Aorta (tissue), 5 donors: ENCODE results near the gene DUOXA1. TPM values are rescaled to one million over a fixed set of nuclear protein-coding genes. Genes with fewer than 3 reads are reported as not detected.
"Not testable (repeated sequence)": the region's sequence is repeated elsewhere in the genome, so short reads cannot be mapped to it uniquely, and the experiment has no call there.

Experiments
- ATAC-seq: fragments of 200-7000 bp; cut with Tn5 transposase; one replicate; pipeline ENCODE4 v1.9.1; 2022; ENCODE audit warnings: moderate library complexity; ENCODE audit not compliant: low FRiP score
- DNase-seq, 2 donors: peaks; one replicate each; pipeline ENCODE4 v3.0.0-alpha.2; 2020
- H3K27ac ChIP-seq, 2 donors: one replicate each; pipeline ENCODE4 v1.5.1; 2013; ENCODE audit warnings: low read length in 2 of 2, mild to moderate bottlenecking in 2 of 2, moderate library complexity in 2 of 2, control low read depth in 1 of 2, inconsistent platforms in 1 of 2, low read depth in 1 of 2
- H3K27me3 ChIP-seq, 2 donors: one replicate each; pipeline ENCODE4 v1.6.1; 2013; ENCODE audit warnings: control low read depth in 1 of 2, low read length in 1 of 2, mild to moderate bottlenecking in 1 of 2, moderate library complexity in 1 of 2; ENCODE audit not compliant: insufficient read depth in 2 of 2, control insufficient read depth in 1 of 2
- H3K36me3 ChIP-seq, 2 donors: one replicate each; pipeline ENCODE4 v1.6.1; 2013; ENCODE audit warnings: control low read depth in 1 of 2, low read length in 1 of 2, mild to moderate bottlenecking in 1 of 2; ENCODE audit not compliant: insufficient read depth in 2 of 2, control insufficient read depth in 1 of 2
- H3K4me1 ChIP-seq, 2 donors: one replicate each; pipeline ENCODE4 v1.6.1; 2013; ENCODE audit warnings: low read length in 2 of 2, control low read depth in 1 of 2, mild to moderate bottlenecking in 1 of 2, moderate library complexity in 1 of 2; ENCODE audit not compliant: insufficient read depth in 2 of 2, control insufficient read depth in 1 of 2
- H3K4me3 ChIP-seq, 2 donors: one replicate each; pipeline ENCODE4 v1.5.1; 2013; ENCODE audit warnings: low read length in 2 of 2, control low read depth in 1 of 2, mild to moderate bottlenecking in 1 of 2
- H3K9me3 ChIP-seq: one replicate; pipeline ENCODE4 v1.6.1; 2013; ENCODE audit warnings: mild to moderate bottlenecking, low read length; ENCODE audit not compliant: control insufficient read depth
- WGBS, 2 donors: extraction: QIAGEN DNeasy Blood & Tissue Kit; methylation state at CpG; one replicate each; pipeline ENCODE4 v1.1.7; 2013; 5-methylcytosine and 5-hydroxymethylcytosine counted together
- intact Hi-C, 2 donors: fragments of 100-400 bp; cut with DNase I; formaldehyde crosslinking; loops; one replicate each; pipeline versions ENCODE4 v1.14.2 to v1.15.0; 2022
- polyA plus RNA-seq, 2 donors: library from polyadenylated mRNA; stranded (reverse); fragments of 200-250 nt; gene quantifications; one replicate each; pipeline ENCODE4 v1.2.3, GENCODE V29; 2013
- total RNA-seq, 2 donors: library from RNA; stranded (reverse); fragmentation: NEBNext Ultra II Directional; extraction: Animal tissue kit (Norgen Biotek cat#: 25700); gene quantifications; one replicate each; pipeline ENCODE4 v1.2.1, GENCODE V29; 2021
- donor health status: healthy with polysubstance abuse.
- donor health status: Bipolar disorder and iron deficiency.
- donor health status: DM: no; HTN: no; CAD: no.
- donor health status: DM: no; HTN: no; CAD: no.
- donor health status: DM: yes; HTN: yes; CAD: no.

Gene DUOXA1
- total and polyA plus RNA-seq, 4 donors: 0.23 to 4.9 (median 0.41) TPM

DNA sequence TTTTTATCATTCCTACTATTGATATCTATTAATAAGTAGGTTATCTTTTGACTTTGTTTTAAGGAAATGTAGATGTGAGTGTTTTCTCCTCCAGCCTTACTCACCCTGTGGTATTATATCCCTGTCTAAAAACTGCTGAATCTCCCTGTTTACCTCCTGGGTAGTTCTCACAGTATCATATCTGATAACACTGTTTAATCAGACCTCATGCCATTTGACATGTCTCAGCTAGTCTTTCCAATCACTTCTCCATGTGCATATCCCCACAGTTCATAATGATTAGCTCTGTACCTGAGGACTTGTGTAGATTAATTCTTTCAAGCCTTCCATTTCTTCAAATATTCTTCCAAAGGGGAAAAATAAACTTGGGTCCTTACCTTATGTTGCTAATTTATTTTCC is 46.5 kb downstream of the DUOXA1 start:
- no peaks in the 10 kb centered on the region for H3K27me3 ChIP-seq
- no peaks in the 10 kb centered on the region for H3K9me3 ChIP-seq
- ATAC-seq (no peak), DNase-seq (no peak)
- no peaks in the 10 kb centered on the region for H3K4me1 ChIP-seq
- no peak overlapping the region for H3K4me3 ChIP-seq
- H3K36me3 ChIP-seq: no peaks in the 10 kb centered on the region
- intact Hi-C loops: no loop called here
- H3K27ac ChIP-seq: no peak overlapping the region

DNA sequence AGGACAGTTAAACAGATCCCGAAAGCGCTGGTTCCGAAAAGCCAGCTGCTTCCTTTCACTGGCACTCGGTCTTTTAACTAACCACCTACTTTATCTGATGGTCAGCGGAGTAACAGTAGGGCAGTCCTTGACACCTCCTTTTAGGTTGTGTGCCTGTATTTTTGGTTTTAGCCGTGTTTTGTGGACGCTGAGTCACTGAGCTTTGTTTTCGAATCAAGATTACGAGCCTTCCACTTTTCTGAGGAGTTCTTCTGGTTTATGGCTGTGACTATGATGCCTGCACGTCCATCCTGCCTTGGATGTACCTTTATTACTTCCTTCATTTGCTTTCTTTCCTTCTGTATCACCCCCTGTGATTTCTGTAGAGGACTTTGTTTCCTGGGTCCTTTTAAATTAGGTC is 47.3 kb downstream of the DUOXA1 start:
- H3K36me3 ChIP-seq, H3K4me1 ChIP-seq, ATAC-seq, H3K27me3 ChIP-seq, H3K27ac ChIP-seq, H3K9me3 ChIP-seq, H3K4me3 ChIP-seq, intact Hi-C loops, DNase-seq: not testable (repeated sequence)
- 81 to 84% methylated on average over 9 to 10 of the region's 10 CpGs for WGBS, 2 donors

DNA sequence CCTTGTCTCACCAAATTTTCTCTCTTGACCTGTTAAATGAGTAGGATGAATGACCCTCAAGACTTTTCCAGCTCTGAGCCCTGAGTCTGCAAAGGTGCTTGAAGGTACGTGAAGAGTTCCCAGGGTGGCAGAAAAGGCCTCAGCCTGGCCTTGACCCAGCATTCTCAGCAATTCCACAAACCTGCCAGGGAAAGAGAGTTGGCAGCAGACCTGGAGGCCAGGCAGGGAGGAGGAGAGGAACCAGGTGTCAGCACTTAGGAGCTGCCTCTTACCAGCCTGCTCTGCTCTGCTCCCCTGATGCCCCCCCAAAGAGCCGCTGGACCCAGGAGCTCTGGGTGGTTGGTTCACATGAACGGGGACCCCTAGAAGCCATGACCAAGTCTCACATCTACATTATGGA is 49.1 kb downstream of the DUOXA1 start:
- 91 to 92% methylated on average over 2 of the region's 3 CpGs for WGBS, 2 donors
- H3K36me3 ChIP-seq, H3K4me3 ChIP-seq, DNase-seq, H3K4me1 ChIP-seq, H3K27me3 ChIP-seq, intact Hi-C loops, H3K27ac ChIP-seq, ATAC-seq, H3K9me3 ChIP-seq: not testable (repeated sequence)

DNA sequence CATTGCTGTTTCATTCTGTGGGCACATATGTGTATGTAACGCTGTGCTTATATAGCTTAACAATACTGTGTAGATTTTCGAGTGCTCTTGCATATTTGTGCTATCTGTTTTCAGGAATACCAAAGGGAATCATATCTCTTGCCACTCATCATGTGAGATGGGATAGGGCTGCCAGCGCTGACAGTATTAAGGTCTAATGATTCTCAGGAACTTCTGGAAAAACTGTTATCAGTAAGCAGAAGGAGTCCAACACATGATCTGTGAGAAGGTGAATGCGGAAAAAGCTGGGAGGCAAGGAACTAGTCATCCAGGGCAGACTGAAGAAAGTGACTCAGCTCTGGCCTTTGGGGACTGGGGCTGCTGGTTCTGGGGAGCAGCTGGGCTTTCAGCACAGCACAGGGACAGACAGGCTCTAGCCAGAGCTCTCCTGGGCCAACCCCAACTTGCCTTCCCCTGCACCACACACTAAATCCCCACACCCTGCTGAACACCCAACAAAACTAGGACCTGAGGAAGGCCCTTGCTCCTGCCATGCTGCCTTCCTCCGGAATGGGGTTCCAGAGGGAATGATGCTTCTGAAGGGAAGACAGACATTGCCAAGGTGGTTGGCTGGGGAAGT is 49.9 kb downstream of the DUOXA1 start:
- H3K27me3 ChIP-seq, ATAC-seq, H3K4me3 ChIP-seq, DNase-seq, intact Hi-C loops, H3K36me3 ChIP-seq, H3K4me1 ChIP-seq, H3K9me3 ChIP-seq, H3K27ac ChIP-seq: not testable (repeated sequence)
- WGBS, 2 donors: 73 to 80% methylated on average over 5 of the region's 5 CpGs

DNA sequence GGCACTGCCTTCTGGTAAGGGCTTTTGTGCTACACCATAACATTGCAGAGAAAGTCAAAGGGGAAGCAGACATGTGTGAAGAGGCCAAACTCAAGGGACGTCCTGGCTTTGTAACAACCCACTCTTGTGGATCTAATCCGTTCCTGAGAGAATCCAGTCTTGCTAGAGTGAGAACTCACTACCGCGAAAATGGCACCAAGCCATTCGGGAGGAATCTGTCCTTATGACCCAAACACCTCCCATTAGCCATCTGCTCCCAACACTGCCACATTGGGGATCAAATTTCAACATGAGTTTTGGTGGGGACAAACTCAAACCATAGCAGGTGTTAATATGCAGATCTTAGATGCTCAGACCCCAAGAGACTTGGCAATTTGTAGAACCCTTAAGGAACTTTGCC is 50.5 kb downstream of the DUOXA1 start:
- H3K9me3 ChIP-seq, H3K4me1 ChIP-seq, intact Hi-C loops, H3K27ac ChIP-seq, ATAC-seq, H3K27me3 ChIP-seq, H3K4me3 ChIP-seq, DNase-seq, H3K36me3 ChIP-seq: not testable (repeated sequence)
- 68 to 73% methylated on average over 5 of the region's 5 CpGs for WGBS, 2 donors

DNA sequence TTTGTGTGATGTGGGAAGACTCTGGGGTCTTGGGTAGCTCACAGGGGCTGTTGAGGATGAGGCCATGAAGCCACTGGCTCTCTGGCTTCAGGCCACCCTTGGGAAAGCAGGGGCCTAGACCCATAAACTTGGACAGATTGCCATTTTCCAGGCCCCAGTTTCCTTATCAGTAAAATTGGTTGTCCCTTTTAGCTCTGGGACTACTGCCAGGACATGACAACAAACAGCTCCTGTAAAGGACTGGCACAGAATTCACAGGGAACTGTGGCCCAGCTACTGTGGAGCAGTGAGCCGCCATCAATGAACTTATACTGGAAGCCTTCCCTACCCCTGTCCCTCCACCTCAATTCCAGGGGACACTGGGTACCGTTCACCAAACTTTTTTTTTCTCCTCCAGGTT is 52.3 kb downstream of the DUOXA1 start:
- H3K4me1 ChIP-seq, H3K36me3 ChIP-seq, H3K27me3 ChIP-seq, intact Hi-C loops, ATAC-seq, H3K4me3 ChIP-seq, H3K27ac ChIP-seq, DNase-seq, H3K9me3 ChIP-seq: not testable (repeated sequence)
- WGBS, 2 donors: 35 to 44% methylated on average over 2 of the region's 2 CpGs

DNA sequence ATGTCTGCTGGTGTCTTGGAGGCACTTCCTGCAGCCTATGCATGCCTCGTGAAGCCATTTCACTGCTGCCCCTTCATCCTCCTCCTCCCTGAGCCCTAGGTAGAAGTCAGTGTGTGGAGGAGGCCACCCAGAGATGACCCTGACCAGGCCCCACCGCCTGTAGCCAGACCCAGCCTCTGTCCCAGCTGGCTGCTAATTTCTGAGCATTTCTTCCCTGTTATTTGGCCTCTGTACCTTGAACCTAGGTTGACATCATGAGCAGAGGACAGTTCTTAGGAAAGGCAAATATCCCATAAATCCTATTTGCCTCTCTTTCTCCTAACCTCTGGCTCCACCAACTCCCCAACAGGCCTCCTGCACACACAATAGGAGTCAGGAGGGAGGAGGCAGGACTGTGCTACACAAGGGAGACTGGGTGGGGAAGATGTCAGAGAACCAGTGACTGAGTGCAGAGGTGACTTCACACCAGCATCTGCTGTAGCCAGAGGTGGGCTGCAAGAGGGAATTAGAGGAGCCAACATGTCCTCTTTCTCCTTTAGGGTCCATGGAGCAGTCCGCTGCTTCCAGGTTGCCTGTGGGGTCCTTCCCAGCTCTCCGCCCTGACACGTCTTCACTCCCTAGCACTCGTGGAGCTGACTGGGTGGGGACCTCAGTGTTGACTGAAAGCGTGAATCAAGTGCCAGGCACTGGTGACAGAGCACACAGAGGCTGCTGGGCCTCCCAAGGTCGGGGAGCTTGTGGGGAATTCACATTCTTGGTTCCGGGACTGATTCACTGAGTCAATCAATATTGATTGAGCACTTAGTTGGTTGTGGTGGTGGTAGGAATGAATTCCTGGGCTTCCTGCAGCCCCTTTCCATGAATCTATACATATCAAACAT is 54.0 kb downstream of the DUOXA1 start:
- H3K27me3 ChIP-seq, intact Hi-C loops, H3K4me3 ChIP-seq, H3K9me3 ChIP-seq, H3K36me3 ChIP-seq, DNase-seq, ATAC-seq, H3K27ac ChIP-seq, H3K4me1 ChIP-seq: not testable (repeated sequence)
- WGBS, 2 donors: 93 to 100% methylated on average over 1 of the region's 9 CpGs

DNA sequence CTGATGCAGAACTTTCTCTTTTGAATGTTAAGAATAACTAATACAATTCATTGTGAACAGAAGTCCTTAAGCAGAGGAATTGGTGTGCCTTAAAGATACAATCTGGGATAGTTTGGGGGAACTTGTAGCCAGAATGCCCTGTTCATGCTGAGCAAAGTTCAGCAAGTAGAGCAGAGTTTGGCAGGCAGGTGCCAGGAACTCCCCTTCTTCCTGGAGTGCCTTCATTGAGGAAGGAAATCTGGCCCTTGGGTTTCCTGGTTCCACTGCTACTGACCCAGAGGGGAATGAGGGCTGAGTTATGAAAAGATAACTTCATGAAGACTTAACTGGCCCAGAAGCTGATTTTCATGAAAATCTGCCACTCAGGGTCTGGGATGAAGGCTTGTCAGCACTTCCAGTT is 56.1 kb downstream of the DUOXA1 start:
- H3K27me3 ChIP-seq, H3K4me1 ChIP-seq, H3K27ac ChIP-seq, DNase-seq, H3K36me3 ChIP-seq, H3K9me3 ChIP-seq, H3K4me3 ChIP-seq, ATAC-seq, intact Hi-C loops: not testable (repeated sequence)

DNA sequence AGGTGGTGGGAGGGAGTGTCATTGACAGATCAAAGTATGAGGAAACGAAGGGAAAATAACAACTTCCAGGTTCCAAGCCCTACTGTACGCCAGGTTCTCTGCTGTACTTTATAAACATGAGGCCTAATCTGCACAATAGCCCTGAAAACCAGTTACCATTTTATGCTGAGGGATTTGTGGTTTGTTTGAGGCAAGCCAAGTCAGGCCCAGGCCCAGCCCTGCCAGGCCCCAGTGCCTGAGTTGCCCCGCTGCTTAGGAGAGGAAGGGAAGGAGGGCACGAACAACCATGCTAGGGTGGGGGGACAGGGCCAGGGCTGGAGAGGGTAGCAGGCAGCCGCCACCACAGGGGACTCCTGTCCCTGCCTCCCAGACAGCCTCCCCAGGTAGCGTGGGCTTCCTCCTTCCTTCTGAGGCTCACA is 59.7 kb downstream of the DUOXA1 start:
- H3K27me3 ChIP-seq, intact Hi-C loops, DNase-seq, H3K9me3 ChIP-seq, H3K36me3 ChIP-seq, H3K27ac ChIP-seq, H3K4me1 ChIP-seq, H3K4me3 ChIP-seq: not testable (repeated sequence)
- ATAC-seq: peak; percentile 43
- 95 to 99% methylated on average over 4 to 5 of the region's 6 CpGs for WGBS, 2 donors
